Bronchial epithelial cell (primary cell): ENCODE data around the gene SGK1. TPM values are rescaled to one million over a fixed set of nuclear protein-coding genes. Genes with fewer than 3 reads are reported as not detected.
"Not testable (repeated sequence)": the region's sequence is repeated elsewhere in the genome, so short reads cannot be mapped to it uniquely, and the experiment has no call there.

Experiments
- DNase-seq: peaks from one replicate; pipeline ENCODE4 v3.0.0-alpha.2; 2010; ENCODE audit warnings: low read depth
- FAIRE-seq: peaks from 2 replicates; lab custom pipeline; 2011; peaks lifted over from hg19 to GRCh38; lab: Jason Lieb, UNC
- H3K27me3 ChIP-seq: 2 replicates; pipeline ENCODE4 v1.5.1; 2011; ENCODE audit warnings: low read length; ENCODE audit not compliant: control insufficient read depth, insufficient read depth
- H3K36me3 ChIP-seq: 2 replicates; pipeline ENCODE4 v1.5.1; 2011; ENCODE audit warnings: low read length; ENCODE audit not compliant: control insufficient read depth, insufficient read depth
- H3K4me3 ChIP-seq: 2 replicates; pipeline ENCODE4 v1.5.1; 2011; ENCODE audit warnings: mild to moderate bottlenecking, low read depth, low read length, control low read depth
- total RNA-seq: library from RNA; depleted of rRNA; stranded (reverse); fragments of >200 nt; gene quantifications from 2 replicates; pipeline ENCODE4 v1.2.1, GENCODE V29; 2014
- TF ChIP-seq, protein P1 (sequence below): IDR thresholded peaks from 2 replicates; pipeline ENCODE4 v1.5.1; 2011; ENCODE audit warnings: mild to moderate bottlenecking, moderate library complexity, low read length, control low read depth, inconsistent platforms; ENCODE audit not compliant: insufficient read depth, severe bottlenecking

The SGK1 gene
- total RNA-seq, 1 donor from 2014 or later: 13.4 TPM

- no peak for DNase-seq
- H3K36me3 ChIP-seq: no peaks in the 10 kb centered on the region
- H3K4me3 ChIP-seq: no peak overlapping the region
- H3K27me3 ChIP-seq: no peaks in the 10 kb centered on the region
- FAIRE-seq: no peak
- TF ChIP-seq, protein P1, sequence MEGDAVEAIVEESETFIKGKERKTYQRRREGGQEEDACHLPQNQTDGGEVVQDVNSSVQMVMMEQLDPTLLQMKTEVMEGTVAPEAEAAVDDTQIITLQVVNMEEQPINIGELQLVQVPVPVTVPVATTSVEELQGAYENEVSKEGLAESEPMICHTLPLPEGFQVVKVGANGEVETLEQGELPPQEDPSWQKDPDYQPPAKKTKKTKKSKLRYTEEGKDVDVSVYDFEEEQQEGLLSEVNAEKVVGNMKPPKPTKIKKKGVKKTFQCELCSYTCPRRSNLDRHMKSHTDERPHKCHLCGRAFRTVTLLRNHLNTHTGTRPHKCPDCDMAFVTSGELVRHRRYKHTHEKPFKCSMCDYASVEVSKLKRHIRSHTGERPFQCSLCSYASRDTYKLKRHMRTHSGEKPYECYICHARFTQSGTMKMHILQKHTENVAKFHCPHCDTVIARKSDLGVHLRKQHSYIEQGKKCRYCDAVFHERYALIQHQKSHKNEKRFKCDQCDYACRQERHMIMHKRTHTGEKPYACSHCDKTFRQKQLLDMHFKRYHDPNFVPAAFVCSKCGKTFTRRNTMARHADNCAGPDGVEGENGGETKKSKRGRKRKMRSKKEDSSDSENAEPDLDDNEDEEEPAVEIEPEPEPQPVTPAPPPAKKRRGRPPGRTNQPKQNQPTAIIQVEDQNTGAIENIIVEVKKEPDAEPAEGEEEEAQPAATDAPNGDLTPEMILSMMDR: no peak
Observed at GRCh38 chr6:134193536-134194498, 124.1 kb downstream of the SGK1 start.

- H3K27me3 ChIP-seq, DNase-seq, H3K4me3 ChIP-seq, H3K36me3 ChIP-seq, FAIRE-seq: not testable (repeated sequence)
Observed at GRCh38 chr6:134192609-134193008, 125.3 kb downstream of the SGK1 start.

DNA sequence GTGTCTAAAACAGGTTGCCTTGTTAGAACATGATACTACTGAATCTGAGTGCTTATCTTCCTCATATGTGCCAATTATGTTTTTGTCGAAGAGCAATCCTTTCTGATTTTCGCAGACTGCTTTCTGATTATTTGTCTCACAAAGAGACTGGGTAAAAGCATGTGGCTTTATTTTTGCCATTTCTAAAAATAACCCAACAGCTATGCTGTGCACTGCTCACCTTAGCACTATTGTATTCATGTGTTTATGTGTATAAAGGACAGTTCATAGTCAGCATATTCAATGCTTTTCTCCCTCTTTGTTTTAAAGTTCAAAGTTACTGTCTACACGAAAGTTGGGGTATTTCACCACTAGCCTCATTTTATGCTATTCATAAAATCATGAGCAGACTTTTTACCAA, 127.0 kb downstream of the SGK1 start:
- no peaks in the 10 kb centered on the region for H3K27me3 ChIP-seq
- DNase-seq (no peak), FAIRE-seq (no peak)
- H3K36me3 ChIP-seq: no peaks in the 10 kb centered on the region
- no peak overlapping the region for H3K4me3 ChIP-seq
- TF ChIP-seq, protein P1: no peak

GRCh38 chr6:134187751-134188150, 130.2 kb downstream of the SGK1 start:
- Histone ChIP-seq H3K36me3 (no peaks in the 10 kb centered on the region), H3K4me3 (no peak overlapping the region), H3K27me3 (no peaks in the 10 kb centered on the region)
- TF ChIP-seq, protein P1: no peak
- no peak for DNase-seq
- FAIRE-seq: no peak

DNA sequence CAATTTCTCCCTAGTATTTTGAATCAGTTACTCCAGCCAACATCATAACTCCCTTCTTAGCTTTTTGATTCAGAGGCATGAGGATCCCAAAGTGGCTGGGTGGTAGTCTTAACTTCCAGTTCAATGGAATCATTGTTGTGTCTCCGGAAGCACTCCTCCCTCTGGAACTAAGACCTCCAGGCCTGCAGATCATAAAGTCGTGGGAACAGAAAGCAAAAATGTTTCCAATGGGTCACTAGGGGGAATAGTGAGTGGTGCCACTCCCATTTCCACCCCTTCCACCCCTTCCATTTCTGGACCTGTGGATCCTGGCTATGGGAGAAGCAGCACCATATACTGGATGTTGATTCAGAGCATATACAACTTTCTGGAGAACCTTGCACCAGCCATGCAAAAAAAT, 130.8 kb downstream of the SGK1 start:
- FAIRE-seq: no peak
- no peak for DNase-seq
- no peaks in the 10 kb centered on the region for H3K36me3 ChIP-seq
- H3K27me3 ChIP-seq: no peaks in the 10 kb centered on the region
- H3K4me3 ChIP-seq: no peak overlapping the region
- TF ChIP-seq, protein P1: no peak

DNA sequence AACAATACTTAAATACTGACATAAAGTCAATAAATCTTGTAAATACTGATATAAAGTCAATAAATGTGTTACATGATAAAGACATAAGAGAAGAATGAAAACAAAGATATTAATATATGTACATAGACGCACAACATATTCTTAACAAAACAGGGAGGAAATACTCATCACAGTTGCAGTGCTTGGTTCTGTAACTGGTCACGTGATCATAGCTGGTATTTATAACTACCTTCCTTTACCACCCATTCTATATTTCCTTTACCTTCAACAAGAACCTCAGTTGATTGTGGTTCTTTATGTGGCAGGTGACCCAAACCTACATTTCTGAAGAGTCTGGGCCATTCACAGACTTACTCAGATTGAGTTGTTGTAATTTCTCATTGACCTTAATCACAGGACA, 131.6 kb downstream of the SGK1 start:
- H3K36me3 ChIP-seq: no peaks in the 10 kb centered on the region
- FAIRE-seq (no peak), DNase-seq (no peak)

More for the DNA sequence above, 131.6 kb downstream of the SGK1 start:
- no peaks in the 10 kb centered on the region for H3K27me3 ChIP-seq
- TF ChIP-seq, protein P1: no peak
- no peak overlapping the region for H3K4me3 ChIP-seq
